IMR-90 (cell line): ENCODE measurements around the gene RNF114. TPM values are rescaled to one million over a fixed set of nuclear protein-coding genes. Genes with fewer than 3 reads are reported as not detected.

ENCODE experiments used
- ATAC-seq: fragments of 200-7000 bp; cut with Tn5 transposase; 2 replicates; pipeline ENCODE4 v1.9.1; 2020; ENCODE audit warnings: low read depth, mild to moderate bottlenecking, moderate library complexity
- BruUV-seq: library from RNA; stranded (reverse); fragments of 400-500 nt; replicated peaks from 2 replicates; lab custom pipeline; 2021; lab: Mats Ljungman, UMichigan
- CTCF ChIA-PET: fragments of 300-600 bp; formaldehyde crosslinking; extraction: SDS; loops from one replicate; lab custom pipeline; 2021; ENCODE audit warnings: antibody characterized with exemption; lab: Yijun Ruan, JAX
- POLR2A ChIA-PET: fragments of 300-600 bp; sonication (Branson Sonifier 250); formaldehyde crosslinking; loops from one replicate; lab custom pipeline; 2022; ENCODE audit warnings: antibody characterized with exemption; ENCODE audit not compliant: unreplicated experiment; lab: Charles Lee
- DNase-seq: peaks from one replicate; pipeline ENCODE4 v3.0.0; 2013
- H2AFZ ChIP-seq: replicated peaks from 2 replicates; pipeline ENCODE3; 2013; ENCODE audit warnings: low read length, mild to moderate bottlenecking; ENCODE audit not compliant: poor library complexity
- H2AK5ac ChIP-seq: 2 replicates; pipeline ENCODE4 v1.6.1; 2013; ENCODE audit warnings: low read depth, low read length, inconsistent platforms
- H2AK9ac ChIP-seq: replicated peaks from 2 replicates; pipeline ENCODE3; 2013; ENCODE audit warnings: mild to moderate bottlenecking, low read depth, low read length, moderate library complexity; ENCODE audit not compliant: poor library complexity
- H2BK120ac ChIP-seq: 2 replicates; pipeline ENCODE4 v1.6.1; 2013; ENCODE audit warnings: low read depth, low read length, inconsistent platforms
- H2BK15ac ChIP-seq: 3 replicates; pipeline ENCODE4 v1.6.1; 2013; ENCODE audit warnings: low read depth, low read length, inconsistent platforms
- H2BK20ac ChIP-seq: 2 replicates; pipeline ENCODE4 v1.6.1; 2013; ENCODE audit warnings: low read depth, mild to moderate bottlenecking, inconsistent platforms, low read length, moderate library complexity
- H2BK5ac ChIP-seq: 2 replicates; pipeline ENCODE4 v1.6.1; 2013; ENCODE audit warnings: mild to moderate bottlenecking, low read depth, low read length, inconsistent platforms; ENCODE audit not compliant: poor library complexity, severe bottlenecking
- H3K14ac ChIP-seq: replicated peaks from 2 replicates; pipeline ENCODE4 v1.6.1; 2013; ENCODE audit warnings: low read depth, low read length, inconsistent platforms
- H3K18ac ChIP-seq: 2 replicates; pipeline ENCODE4 v1.6.1; 2013; ENCODE audit warnings: low read depth, low read length, control low read depth
- H3K23ac ChIP-seq: 2 replicates; pipeline ENCODE4 v1.6.1; 2013; ENCODE audit warnings: low read depth, low read length, inconsistent platforms
- H3K27ac ChIP-seq: 2 replicates; pipeline ENCODE4 v1.5.1; 2013; ENCODE audit warnings: mild to moderate bottlenecking, control low read depth, low read length; ENCODE audit not compliant: insufficient read depth
- H3K27me3 ChIP-seq: 2 replicates; pipeline ENCODE4 v1.6.1; 2013; ENCODE audit warnings: low read length; ENCODE audit not compliant: control insufficient read depth, insufficient read depth
- H3K36me3 ChIP-seq: 2 replicates; pipeline ENCODE4 v1.6.1; 2013; ENCODE audit warnings: low read length, mixed read lengths; ENCODE audit not compliant: control insufficient read depth, insufficient read depth
- H3K4ac ChIP-seq: 2 replicates; pipeline ENCODE4 v1.6.1; 2013; ENCODE audit warnings: low read depth, low read length, inconsistent platforms
- H3K4me1 ChIP-seq: 2 replicates; pipeline ENCODE4 v1.6.1; 2013; ENCODE audit warnings: low read length, mixed read lengths; ENCODE audit not compliant: control insufficient read depth, insufficient read depth
- H3K4me2 ChIP-seq: 2 replicates; pipeline ENCODE4 v1.6.1; 2013; ENCODE audit warnings: low read depth, mild to moderate bottlenecking, control low read depth, low read length, moderate library complexity
- H3K4me3 ChIP-seq: 2 replicates; pipeline ENCODE4 v1.5.1; 2013; ENCODE audit warnings: low read depth, mild to moderate bottlenecking, control low read depth, low read length, moderate library complexity; ENCODE audit not compliant: insufficient read depth
- H3K56ac ChIP-seq: 2 replicates; pipeline ENCODE4 v1.6.1; 2013; ENCODE audit warnings: low read length, inconsistent platforms; ENCODE audit not compliant: insufficient read depth; ENCODE audit errors: extremely low read depth
- H3K79me1 ChIP-seq, 2 experiments: 2 replicates each; pipeline ENCODE4 v1.6.1; 2013; ENCODE audit warnings: low read length in 2 of 2, inconsistent platforms in 1 of 2, low read depth in 1 of 2
- H3K9ac ChIP-seq: 2 replicates; pipeline ENCODE4 v1.6.1; 2013; ENCODE audit warnings: low read depth, low read length, control low read depth
- H3K9me1 ChIP-seq: 2 replicates; pipeline ENCODE4 v1.6.1; 2013; ENCODE audit warnings: low read length, inconsistent platforms; ENCODE audit not compliant: insufficient read depth
- H3K9me3 ChIP-seq: 2 replicates; pipeline ENCODE4 v1.6.1; 2013; ENCODE audit warnings: low read length; ENCODE audit not compliant: control insufficient read depth, insufficient read depth
- H4K20me1 ChIP-seq: 2 replicates; pipeline ENCODE4 v1.6.1; 2013; ENCODE audit warnings: low read length, inconsistent platforms; ENCODE audit not compliant: insufficient read depth
- H4K5ac ChIP-seq: 2 replicates; pipeline ENCODE4 v1.6.1; 2013; ENCODE audit warnings: mild to moderate bottlenecking, low read depth, low read length, control low read depth
- H4K8ac ChIP-seq, 2 experiments: 2 replicates each; pipeline ENCODE4 v1.6.1; 2013; ENCODE audit warnings: low read depth in 2 of 2, low read length in 2 of 2, control low read depth in 1 of 2, inconsistent platforms in 1 of 2
- H4K91ac ChIP-seq: 2 replicates; pipeline ENCODE4 v1.6.1; 2013; ENCODE audit warnings: low read depth, low read length, inconsistent platforms; ENCODE audit not compliant: insufficient read depth
- CHD1 ChIP-seq: IDR thresholded peaks from 2 replicates; pipeline ENCODE4 v1.6.1; 2012; ENCODE audit warnings: low read depth, low read length, improper control_type of control experiment
- FOS ChIP-seq: fragments of 150-350 bp; IDR thresholded peaks from 2 replicates; pipeline ENCODE4 v1.6.1; 2016; ENCODE audit warnings: low read depth, low read length
- MAZ ChIP-seq: IDR thresholded peaks from 2 replicates; pipeline ENCODE4 v1.6.1; 2012; ENCODE audit warnings: low read depth, mild to moderate bottlenecking, low read length, improper control_type of control experiment, moderate library complexity, borderline replicate concordance
- NFE2L2 ChIP-seq: fragments of 150-350 bp; IDR thresholded peaks from 2 replicates; pipeline ENCODE4 v1.6.1; 2016; ENCODE audit warnings: low read depth, mild to moderate bottlenecking, low read length
- POLR2A ChIP-seq: IDR thresholded peaks from 2 replicates; pipeline ENCODE4 v1.6.1; 2012; ENCODE audit warnings: mild to moderate bottlenecking, low read depth, low read length
- RAD21 ChIP-seq: IDR thresholded peaks from 2 replicates; pipeline ENCODE4 v1.6.1; 2012; ENCODE audit warnings: low read length, improper control_type of control experiment
- RCOR1 ChIP-seq: IDR thresholded peaks from 2 replicates; pipeline ENCODE4 v1.6.1; 2012; ENCODE audit warnings: mild to moderate bottlenecking, low read length, improper control_type of control experiment; ENCODE audit not compliant: insufficient replicate concordance
- USF2 ChIP-seq: fragments of 150-350 bp; IDR thresholded peaks from 2 replicates; pipeline ENCODE4 v1.6.1; 2017; ENCODE audit warnings: mild to moderate bottlenecking, antibody characterized with exemption, low read length, low read depth
- WGBS, 2 experiments: methylation state at CpG; one replicate each; pipeline versions ENCODE4 v1.1.5 to v1.1.7; 2013; ENCODE audit warnings: missing lambda C conversion rate in 2 of 2; ENCODE audit not compliant: insufficient read length in 1 of 2; ENCODE audit errors: extremely low coverage in 2 of 2; 5-methylcytosine and 5-hydroxymethylcytosine counted together
- dilution Hi-C: fragments of 300-500 bp; cut with HindIII; formaldehyde crosslinking; loops from one replicate; pipeline ENCODE4 v1.14.3; 2018; ENCODE audit warnings: low sequenced_read_pairs; ENCODE audit not compliant: unreplicated experiment
- in situ Hi-C: fragments of 300-500 bp; cut with MboI; formaldehyde crosslinking; loops from 3 replicates; pipeline ENCODE4 v1.14.3; 2019; ENCODE audit warnings: low sequenced_read_pairs, inconsistent platforms, mixed read lengths
- intact Hi-C: fragments of 100-400 bp; cut with micrococcal nuclease; formaldehyde crosslinking; loops from 2 replicates; pipeline ENCODE4 v1.10.0; 2022
- polyA plus RNA-seq, 3 experiments: library from polyadenylated mRNA; depleted of rRNA; stranded (reverse); fragments of >200 nt; gene quantifications; 2 replicates each; pipeline ENCODE4 v1.2.3, GENCODE V29; 2012; ENCODE audit warnings: low replicate concordance in 1 of 3
- total RNA-seq: library from RNA; depleted of rRNA; stranded (reverse); fragments of >200 nt; gene quantifications from 2 replicates; pipeline ENCODE4 v1.2.3, GENCODE V29; 2012

RNF114 gene
- total and polyA plus RNA-seq, 2 of the 4 experiments (the other 2 are of a cell fraction) = 44.6 to 62.3 TPM

GRCh38 chr20:49989234-49990065 lies 53.3 kb downstream of the RNF114 start:
- POLR2A ChIA-PET = interaction anchor here (0.5 to 0.6 kb wide), 3 partner anchors 17 to 1319 kb away, joined by 3 to 10 read pairs (median 5); no protein-coding TSS in a partner anchor
- H3K4me2 ChIP-seq = peak overlapping the region; percentile 5
- intact Hi-C loops = no loop called here

More at GRCh38 chr20:49989234-49990065, 53.3 kb downstream of the RNF114 start:
- Histone ChIP-seq H2AFZ (peak overlapping the region; percentile 91), H3K4me1 (peaks cover 43% of the 10 kb centered on the region), H2BK15ac (peak overlapping the region; percentile 99), H3K4ac (peak overlapping the region; percentile 97), H2BK120ac (peak overlapping the region; percentile 98), H3K56ac (peak overlapping the region; percentile 91), H2BK20ac (peak overlapping the region; percentile 95), H3K23ac (peak overlapping the region; percentile 96), H3K9ac (peak overlapping the region; percentile 48), H3K9me3 (no peaks in the 10 kb centered on the region), H3K27ac (peak overlapping the region; percentile 95), H2AK9ac (peak overlapping the region; percentile 96), H2BK5ac (peak overlapping the region; percentile 86), H4K91ac (peak overlapping the region; percentile 97), H3K36me3 (peaks cover 12% of the 10 kb centered on the region), H3K79me1 (peaks cover 8 to 47% of the 10 kb centered on the region in 2 experiments; a peak in 3 of 4 replicates), H3K27me3 (no peaks in the 10 kb centered on the region), H4K8ac (peak overlapping the region; percentile 93 to 95), H3K14ac (peak overlapping the region; percentile 96), H3K4me3 (no peak overlapping the region), H4K20me1 (peaks cover 2% of the 10 kb centered on the region; the same call in 1 of the 2 replicates), H2AK5ac (peak overlapping the region; percentile 98), H3K18ac (peak overlapping the region; percentile 92), H3K9me1 (peaks cover 31% of the 10 kb centered on the region), H4K5ac (peak overlapping the region; percentile 91)
- dilution Hi-C loops = no loop called here
- CTCF ChIA-PET = interaction anchor here (1.2 to 2.0 kb wide), 3 partner anchors 10 to 180 kb away, joined by 3 to 6 read pairs (median 6); no protein-coding TSS in a partner anchor
- 32% methylated on average over 3 of the region's 22 CpGs; no CpG with 5 or more reads in 1 of the 2 experiments for WGBS, 2 experiments
- no peak for TF ChIP-seq RCOR1
- TF ChIP-seq USF2 = no peak; the same call in 1 of the 2 replicates
- peak; percentile 2; the same call in 1 of the 2 replicates for TF ChIP-seq CHD1
- TF ChIP-seq NFE2L2 = peak; percentile 82
- 0 out of 2 replicates have a peak, but pooled peaks have one; percentile 40 for TF ChIP-seq FOS
- TF ChIP-seq MAZ = peak; percentile 63; the same call in 1 of the 2 replicates
- peak; percentile 60 for TF ChIP-seq POLR2A
- no peak for TF ChIP-seq RAD21
- BruUV-seq = no TSS peak
- DNase-seq (peak; percentile 87), ATAC-seq (peak; percentile 75)
- in situ Hi-C loops = no loop called here
